A549 (cell line): Measurements from ENCODE around the gene ACAD10. TPM values are rescaled to one million over a fixed set of nuclear protein-coding genes. Genes with fewer than 3 reads are reported as not detected.

ENCODE experiments used
- ATAC-seq, 2 experiments: fragments of 200-7000 bp in 1 of 2; fragments of >200 bp in 1 of 2; cut with Nextera tagmentation in 1 of 2; cut with Tn5 transposase in 1 of 2; 3 replicates each; pipeline versions ENCODE4 v1.8.0 to v1.9.1; 2018 to 2020; ENCODE audit warnings: mild to moderate bottlenecking in 1 of 2, moderate library complexity in 1 of 2
- CTCF ChIA-PET: fragments of 300-600 bp; sonication (Branson Sonifier 250); formaldehyde crosslinking; extraction: SDS; loops from one replicate; lab custom pipeline; 2021; ENCODE audit warnings: antibody characterized with exemption, inconsistent platforms; lab: Yijun Ruan, JAX
- POLR2A ChIA-PET: fragments of 350-600 bp; formaldehyde crosslinking; extraction: SDS; loops from one replicate; lab custom pipeline; 2021; ENCODE audit warnings: antibody characterized with exemption, inconsistent platforms; lab: Yijun Ruan, JAX
- DNase-seq, 2 experiments: peaks; one replicate each; pipeline versions ENCODE4 v3.0.0 to v3.0.0-alpha.2; 2011 to 2016; ENCODE audit warnings: low read depth in 1 of 2, low spot score in 1 of 2
- FAIRE-seq: peaks from 2 replicates; lab custom pipeline; 2011; peaks lifted over from hg19 to GRCh38; lab: Jason Lieb, UNC
- H3K27ac ChIP-seq, 2 experiments: fragments of >200 bp; sonication (Bioruptor Twin); formaldehyde crosslinking; 3 replicates each; pipeline ENCODE4 v1.5.1; 2016 to 2017
- H3K4me1 ChIP-seq: fragments of >200 bp; sonication (Bioruptor Twin); formaldehyde crosslinking; 3 replicates; pipeline ENCODE4 v1.6.1; 2016
- H3K4me2 ChIP-seq: fragments of >200 bp; sonication (Bioruptor Twin); formaldehyde crosslinking; 3 replicates; pipeline ENCODE4 v1.6.1; 2016
- H3K4me3 ChIP-seq: fragments of >200 bp; sonication (Bioruptor Twin); formaldehyde crosslinking; 3 replicates; pipeline ENCODE4 v1.5.1; 2016
- H3K9me3 ChIP-seq: fragments of >200 bp; sonication (Bioruptor Twin); formaldehyde crosslinking; 3 replicates; pipeline ENCODE4 v1.6.1; 2016
- ATOH8 ChIP-seq: fragments of 250-450 bp; sonication (Bioruptor Pico); IDR thresholded peaks from 2 replicates; pipeline ENCODE4 v1.5.0; 2020; ENCODE audit warnings: low read depth, mild to moderate bottlenecking, moderate library complexity
- CBX8 ChIP-seq: fragments of 200-600 bp; sonication (generic); IDR thresholded peaks from 2 replicates; pipeline ENCODE4 v1.6.1; 2016
- CHD2 ChIP-seq: fragments of 150-350 bp; IDR thresholded peaks from 2 replicates; pipeline ENCODE4 v1.6.1; 2014; ENCODE audit warnings: low read length; ENCODE audit not compliant: partially characterized antibody
- CHD4 ChIP-seq: fragments of 200-600 bp; sonication (generic); IDR thresholded peaks from 2 replicates; pipeline ENCODE4 v1.6.1; 2016; ENCODE audit warnings: antibody characterized with exemption, mild to moderate bottlenecking, borderline replicate concordance
- EHMT2 ChIP-seq: fragments of 200-600 bp; sonication (generic); IDR thresholded peaks from 2 replicates; pipeline ENCODE4 v1.6.1; 2016; ENCODE audit warnings: antibody characterized with exemption, low read depth, mild to moderate bottlenecking, moderate library complexity
- ELK1 ChIP-seq: fragments of 150-350 bp; IDR thresholded peaks from 2 replicates; pipeline ENCODE4 v1.6.1; 2014; ENCODE audit warnings: low read depth, mild to moderate bottlenecking, low read length
- EP300 ChIP-seq, 2 experiments: fragments of >200 bp; sonication (Bioruptor Twin); formaldehyde crosslinking; IDR thresholded peaks; 2 replicates in 1 of 2; 3 replicates in 1 of 2; pipeline ENCODE4 v1.6.1; 2016 to 2017
- ESRRA ChIP-seq: fragments of 150-350 bp; IDR thresholded peaks from 2 replicates; pipeline ENCODE4 v1.6.1; 2014; ENCODE audit warnings: mild to moderate bottlenecking, low read length, borderline replicate concordance
- FOXS1 ChIP-seq: fragments of 250-450 bp; sonication (Bioruptor Pico); IDR thresholded peaks from 2 replicates; pipeline ENCODE4 v1.5.0; 2020; ENCODE audit warnings: mild to moderate bottlenecking, moderate library complexity
- HDAC2 ChIP-seq: fragments of 200-600 bp; sonication (generic); IDR thresholded peaks from 2 replicates; pipeline ENCODE4 v1.6.1; 2016
- HOXA7 ChIP-seq: fragments of 250-450 bp; sonication (Bioruptor Pico); IDR thresholded peaks from 2 replicates; pipeline ENCODE4 v1.5.0; 2020; ENCODE audit warnings: mild to moderate bottlenecking, moderate library complexity
- HOXB13 ChIP-seq: fragments of 250-450 bp; sonication (Bioruptor Pico); IDR thresholded peaks from 2 replicates; pipeline ENCODE4 v1.5.0; 2020; ENCODE audit warnings: low read depth, mild to moderate bottlenecking, moderate library complexity
- HOXB5 ChIP-seq: fragments of 250-450 bp; sonication (Bioruptor Pico); IDR thresholded peaks from 2 replicates; pipeline ENCODE4 v1.5.0; 2020; ENCODE audit warnings: mild to moderate bottlenecking, moderate library complexity
- JUN ChIP-seq, 2 experiments: fragments of >200 bp; sonication (Bioruptor Twin); formaldehyde crosslinking; IDR thresholded peaks; 2 replicates in 1 of 2; 3 replicates in 1 of 2; pipeline ENCODE4 v1.6.1; 2016 to 2017
- KDM1A ChIP-seq: fragments of 200-600 bp; sonication (generic); IDR thresholded peaks from 2 replicates; pipeline ENCODE4 v1.6.1; 2016; ENCODE audit warnings: low read depth, mild to moderate bottlenecking
- MAX ChIP-seq: IDR thresholded peaks from 2 replicates; pipeline ENCODE4 v1.6.1; 2012
- MAZ ChIP-seq: fragments of 150-350 bp; IDR thresholded peaks from 2 replicates; pipeline ENCODE4 v1.6.1; 2014; ENCODE audit warnings: antibody characterized with exemption, low read depth, low read length, borderline replicate concordance
- NFE2L2 ChIP-seq: fragments of 150-350 bp; conservative IDR thresholded peaks from 2 replicates; pipeline ENCODE4 v1.6.1; 2014; ENCODE audit warnings: low read length
- POLR2A ChIP-seq: IDR thresholded peaks from 2 replicates; pipeline ENCODE4 v1.6.1; 2012; ENCODE audit warnings: mild to moderate bottlenecking, low read length
- POLR2AphosphoS2 ChIP-seq: conservative IDR thresholded peaks from 2 replicates; pipeline ENCODE4 v1.6.1; 2012; ENCODE audit warnings: low read length, improper control_type of control experiment, inconsistent platforms
- RAD21 ChIP-seq, 2 experiments: fragments of >200 bp in 1 of 2; sonication (Bioruptor Twin) in 1 of 2; formaldehyde crosslinking in 1 of 2; IDR thresholded peaks in 1 of 2; conservative IDR thresholded peaks in 1 of 2; 2 replicates in 1 of 2; 3 replicates in 1 of 2; pipeline ENCODE4 v1.6.1; 2012 to 2018; ENCODE audit warnings: inconsistent platforms in 1 of 2
- RARB ChIP-seq: fragments of 250-450 bp; sonication (Bioruptor Pico); IDR thresholded peaks from 2 replicates; pipeline ENCODE4 v1.8.0; 2021; ENCODE audit warnings: mild to moderate bottlenecking, moderate library complexity
- RNF2 ChIP-seq: fragments of 200-600 bp; sonication (generic); IDR thresholded peaks from 2 replicates; pipeline ENCODE4 v1.6.1; 2016; ENCODE audit warnings: low read depth, mild to moderate bottlenecking, antibody characterized with exemption, moderate library complexity, borderline replicate concordance
- SMC3 ChIP-seq: fragments of >200 bp; sonication (Bioruptor Twin); formaldehyde crosslinking; IDR thresholded peaks from 3 replicates; pipeline ENCODE4 v1.6.1; 2018; ENCODE audit warnings: inconsistent platforms
- SREBF2 ChIP-seq: fragments of 450-650 bp; IDR thresholded peaks from 2 replicates; pipeline ENCODE4 v1.6.1; 2014; ENCODE audit warnings: mild to moderate bottlenecking, moderate library complexity
- TFCP2L1 ChIP-seq: fragments of 250-450 bp; sonication (Bioruptor Pico); IDR thresholded peaks from 2 replicates; pipeline ENCODE4 v1.5.0; 2021; ENCODE audit warnings: mild to moderate bottlenecking
- ZSCAN20 ChIP-seq: fragments of 250-450 bp; sonication (Bioruptor Pico); IDR thresholded peaks from 2 replicates; pipeline ENCODE4 v1.8.0; 2022; ENCODE audit warnings: mild to moderate bottlenecking, moderate library complexity
- WGBS: methylation state at CpG from one replicate; pipeline ENCODE4 v1.1.6; 2017; ENCODE audit errors: missing lambda C conversion rate; 5-methylcytosine and 5-hydroxymethylcytosine counted together
- polyA plus RNA-seq, 4 experiments: library from polyadenylated mRNA; depleted of rRNA in 3 of 4; stranded (reverse); fragments of >200 nt; fragmentation: RNase III in 1 of 4; extraction: RNeasy Plus Mini Kit Qiagen cat#74134 plus additional on column Dnase treatment in 1 of 4; gene quantifications; 2 replicates in 3 of 4; 3 replicates in 1 of 4; pipeline ENCODE4 v1.2.3, GENCODE V29; 2011 to 2017

Gene ACAD10
- polyA plus RNA-seq, 2 of the 4 experiments (the other 2 are of a cell fraction), result 15.1 to 22.0 TPM

GRCh38 chr12:111759271-111759670, 73.4 kb downstream of the ACAD10 start:
- POLR2A ChIA-PET, result no interaction called here
- no peak for ATAC-seq
- TF ChIP-seq EP300 (IDR thresholded peaks at IDR 0.05) (no peak), NFE2L2 (no peak), CBX8 (no peak), EHMT2 (no peak), RARB (no peak), HOXA7 (CRISPR knock-in tag) (no peak), HDAC2 (no peak), POLR2AphosphoS2 (no peak), CHD2 (no peak), ATOH8 (CRISPR knock-in tag) (no peak), HOXB13 (no peak), RAD21 (conservative IDR thresholded peaks at IDR 0.05 in 1 of 2, IDR thresholded peaks at IDR 0.05 in 1 of 2) (no peak), SMC3 (no peak)
- FAIRE-seq, result no peak
- no peak for DNase-seq
- Histone ChIP-seq H3K9me3 (no peaks in the 10 kb centered on the region), H3K4me1 (no peaks in the 10 kb centered on the region), H3K4me3 (no peak overlapping the region), H3K27ac (no peak overlapping the region), H3K4me2 (no peak overlapping the region)
- WGBS, result 92% methylated on average over 7 of the region's 7 CpGs
- CTCF ChIA-PET, result interaction anchor here (1.3 to 12.9 kb wide), 2 partner anchors 17 to 54 kb away, joined by 3 to 150 read pairs; no protein-coding TSS in a partner anchor

- H3K4me3 ChIP-seq, result no peak overlapping the region
- CTCF ChIA-PET, result interaction anchor here (0.7 to 12.9 kb wide), 2 partner anchors 47 to 53 kb away, joined by 3 to 150 read pairs; no protein-coding TSS in a partner anchor
- H3K27ac ChIP-seq, result no peak overlapping the region
- no peaks in the 10 kb centered on the region for H3K4me1 ChIP-seq
- DNase-seq (no peak), FAIRE-seq (no peak), ATAC-seq (no peak)
- WGBS, result 93% methylated on average over 7 of the region's 9 CpGs
- H3K9me3 ChIP-seq, result no peaks in the 10 kb centered on the region
- H3K4me2 ChIP-seq, result no peak overlapping the region
- TF ChIP-seq FOXS1 (no peak), MAX (no peak)
- POLR2A ChIA-PET, result no interaction called here
Observed at GRCh38 chr12:111759991-111760390, 74.1 kb downstream of the ACAD10 start.

- no peak overlapping the region for H3K27ac ChIP-seq
- CTCF ChIA-PET, result interaction anchor here (0.7 to 12.9 kb wide), 3 partner anchors 8 to 52 kb away, joined by 3 to 150 read pairs (median 31); no protein-coding TSS in a partner anchor
Observed at GRCh38 chr12:111761099-111761498, 75.2 kb downstream of the ACAD10 start.

More at GRCh38 chr12:111761099-111761498, 75.2 kb downstream of the ACAD10 start:
- H3K9me3 ChIP-seq, result no peaks in the 10 kb centered on the region
- WGBS, result 80% methylated on average over 5 of the region's 5 CpGs
- peaks cover 2% of the 10 kb centered on the region; the same call in 1 of the 3 replicates for H3K4me1 ChIP-seq
- H3K4me3 ChIP-seq, result no peak overlapping the region
- FAIRE-seq (no peak), ATAC-seq (no peak), DNase-seq (no peak)
- no peak for TF ChIP-seq ELK1
- TF ChIP-seq JUN (IDR thresholded peaks at IDR 0.05), result no peak
- TF ChIP-seq CHD4, result no peak
- TF ChIP-seq TFCP2L1 (CRISPR knock-in tag), result no peak
- TF ChIP-seq ZSCAN20 (CRISPR knock-in tag), result no peak
- no peak for TF ChIP-seq HOXB5 (CRISPR knock-in tag)
- no peak for TF ChIP-seq KDM1A
- no peak for TF ChIP-seq CBX8
- TF ChIP-seq POLR2A, result no peak
- no peak for TF ChIP-seq RNF2
- TF ChIP-seq EP300 (IDR thresholded peaks at IDR 0.05), result no peak
- no peak for TF ChIP-seq ATOH8 (CRISPR knock-in tag)
- TF ChIP-seq ESRRA, result no peak
- no peak for TF ChIP-seq MAZ
- TF ChIP-seq SREBF2, result no peak
- no peak overlapping the region for H3K4me2 ChIP-seq
- POLR2A ChIA-PET, result interaction anchor here (0.6 kb wide), 3 partner anchors 76 to 138 kb away, joined by 3 to 6 read pairs (median 5); partner anchors contain the start of gene BRAP
